Measurements from ENCODE around the gene CRTAP.
"Not testable (repeated sequence)": the region's sequence is repeated elsewhere in the genome, so short reads cannot be mapped to it uniquely, and the experiment has no call there.

CRTAP gene

GRCh38 chr3:33167284-33167683, 53.5 kb downstream of the CRTAP start:
- no peak overlapping the region for H3K4me3 ChIP-seq (ENCODE audit: low read length)
- TF ChIP-seq ZNF274 (IDR thresholded peaks at IDR 0.05; ENCODE audit: low read depth, low read length), result no peak

GRCh38 chr3:33167716-33168336, 54.0 kb downstream of the CRTAP start:
- no peak overlapping the region for H3K4me3 ChIP-seq (ENCODE audit: low read length)
- TF ChIP-seq ZNF274 (IDR thresholded peaks at IDR 0.05; ENCODE audit: low read depth, low read length), result no peak

- no peak for TF ChIP-seq ZNF274 (IDR thresholded peaks at IDR 0.05; ENCODE audit: low read depth, low read length)
- no peak overlapping the region for H3K4me3 ChIP-seq (ENCODE audit: low read length)
Measured at GRCh38 chr3:33170531-33170930, 56.7 kb downstream of the CRTAP start.

GRCh38 chr3:33171580-33171979, 57.8 kb downstream of the CRTAP start:
- no peak overlapping the region for H3K4me3 ChIP-seq (ENCODE audit: low read length)
- TF ChIP-seq ZNF274 (IDR thresholded peaks at IDR 0.05; ENCODE audit: low read depth, low read length), result no peak

- H3K4me3 ChIP-seq (ENCODE audit: low read length), result no peak overlapping the region
- TF ChIP-seq ZNF274 (IDR thresholded peaks at IDR 0.05; ENCODE audit: low read depth, low read length), result no peak
Measured at GRCh38 chr3:33173103-33173502, 59.3 kb downstream of the CRTAP start.

GRCh38 chr3:33173672-33174071, 59.9 kb downstream of the CRTAP start:
- TF ChIP-seq ZNF274 (IDR thresholded peaks at IDR 0.05; ENCODE audit: low read depth, low read length), result no peak
- H3K4me3 ChIP-seq (ENCODE audit: low read length), result no peak overlapping the region

- H3K4me3 ChIP-seq (ENCODE audit: low read length), result no peak overlapping the region
- no peak for TF ChIP-seq ZNF274 (IDR thresholded peaks at IDR 0.05; ENCODE audit: low read depth, low read length)
Measured at GRCh38 chr3:33174095-33174494, 60.3 kb downstream of the CRTAP start.

GRCh38 chr3:33174711-33175414, 61.0 kb downstream of the CRTAP start:
- no peak for TF ChIP-seq ZNF274 (IDR thresholded peaks at IDR 0.05; ENCODE audit: low read depth, low read length)

GRCh38 chr3:33179132-33179531, 65.3 kb downstream of the CRTAP start:
- H3K4me3 ChIP-seq (ENCODE audit: low read length), result no peak overlapping the region
- no peak for TF ChIP-seq ZNF274 (IDR thresholded peaks at IDR 0.05; ENCODE audit: low read depth, low read length)

More at GRCh38 chr3:33174711-33175414, 61.0 kb downstream of the CRTAP start:
- H3K4me3 ChIP-seq (ENCODE audit: low read length), result no peak overlapping the region

- no peak overlapping the region for H3K4me3 ChIP-seq (ENCODE audit: low read length)
- TF ChIP-seq ZNF274 (IDR thresholded peaks at IDR 0.05; ENCODE audit: low read depth, low read length), result no peak
Measured at GRCh38 chr3:33181229-33181628, 67.4 kb downstream of the CRTAP start.

- not testable (repeated sequence) for H3K4me3 ChIP-seq (ENCODE audit: low read length)
Measured at GRCh38 chr3:33181641-33182040, 67.8 kb downstream of the CRTAP start.

- no peak overlapping the region for H3K4me3 ChIP-seq (ENCODE audit: low read length)
- no peak for TF ChIP-seq ZNF274 (IDR thresholded peaks at IDR 0.05; ENCODE audit: low read depth, low read length)
Measured at GRCh38 chr3:33184863-33185262, 71.0 kb downstream of the CRTAP start.

- no peak for TF ChIP-seq ZNF274 (IDR thresholded peaks at IDR 0.05; ENCODE audit: low read depth, low read length)
- H3K4me3 ChIP-seq (ENCODE audit: low read length), result no peak overlapping the region
Measured at GRCh38 chr3:33186524-33187367, 72.9 kb downstream of the CRTAP start.

GRCh38 chr3:33187368-33187634, 73.5 kb downstream of the CRTAP start:
- H3K4me3 ChIP-seq (ENCODE audit: low read length), result no peak overlapping the region
- TF ChIP-seq ZNF274 (IDR thresholded peaks at IDR 0.05; ENCODE audit: low read depth, low read length), result no peak

- no peak overlapping the region for H3K4me3 ChIP-seq (ENCODE audit: low read length)
- no peak for TF ChIP-seq ZNF274 (IDR thresholded peaks at IDR 0.05; ENCODE audit: low read depth, low read length)
Measured at GRCh38 chr3:33194303-33194702, 80.5 kb downstream of the CRTAP start.
